HG03460 (cell line): Measurements from ENCODE around the gene TPST1.

Source experiments
- ATAC-seq: cut with Tn5 transposase; IDR thresholded peaks from one replicate; pipeline ENCODE4 v1.9.1; 2021; ENCODE audit not compliant: unreplicated experiment

The TPST1 gene

DNA sequence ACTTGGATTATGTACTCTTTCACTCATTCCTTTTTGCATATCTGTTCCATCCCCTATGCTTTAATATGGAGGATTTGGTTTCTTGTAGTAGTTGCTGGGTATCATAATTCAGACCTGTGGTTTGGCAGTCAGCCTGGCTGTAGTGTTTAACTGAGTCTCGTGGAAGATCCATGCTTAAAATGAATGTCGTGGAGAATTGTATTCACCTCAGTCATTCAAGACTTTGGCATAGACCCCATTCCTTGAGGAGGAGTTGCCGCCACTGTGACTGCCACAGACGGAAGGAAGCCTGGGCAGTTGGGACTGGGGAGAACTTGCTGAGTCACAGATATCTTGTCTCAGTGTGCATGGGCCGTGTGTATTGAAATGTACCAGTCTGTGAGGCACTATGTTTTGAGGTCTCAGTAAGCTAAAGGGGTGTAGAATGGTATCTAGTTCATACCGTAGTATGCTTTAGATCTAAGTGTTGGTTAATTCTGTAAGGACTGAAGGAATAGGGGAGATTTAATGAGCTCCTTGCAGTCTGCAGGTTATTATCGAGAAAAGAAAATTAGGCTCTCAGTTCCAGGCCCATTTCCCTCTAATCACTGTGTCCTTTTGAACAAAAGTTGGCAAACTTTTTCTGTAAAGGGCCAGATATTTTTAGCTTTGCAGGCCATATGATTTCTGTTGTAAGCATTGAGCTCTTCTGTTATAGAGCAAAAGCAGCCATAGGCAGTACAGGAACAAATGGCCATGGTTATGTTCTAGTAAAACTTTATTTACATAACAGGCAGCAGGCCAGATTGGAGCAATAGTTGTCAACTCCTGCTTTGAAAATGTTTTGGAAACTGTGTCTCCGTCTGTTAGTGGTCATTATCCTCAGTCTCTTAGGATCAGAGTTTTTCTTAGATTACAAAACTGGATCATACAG lies 76.8 kb downstream of the TPST1 start:
- no peak for ATAC-seq

DNA sequence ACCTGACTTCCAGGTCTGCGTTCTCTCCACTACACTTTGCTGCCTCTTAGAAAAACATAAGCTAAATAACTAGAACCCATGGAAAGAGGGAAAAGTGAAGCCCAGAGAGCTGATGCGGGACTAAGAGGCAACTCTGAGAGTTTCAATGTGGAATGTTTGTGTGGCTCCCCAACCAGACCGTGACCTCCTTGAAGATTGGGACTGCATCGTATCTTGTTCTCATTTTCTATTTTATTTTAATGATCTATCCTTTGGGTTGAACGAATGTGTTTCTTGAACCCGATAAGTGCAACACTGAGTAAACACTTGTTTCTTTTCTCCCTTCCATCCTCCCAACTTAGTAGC lies 77.4 kb downstream of the TPST1 start:
- no peak for ATAC-seq

DNA sequence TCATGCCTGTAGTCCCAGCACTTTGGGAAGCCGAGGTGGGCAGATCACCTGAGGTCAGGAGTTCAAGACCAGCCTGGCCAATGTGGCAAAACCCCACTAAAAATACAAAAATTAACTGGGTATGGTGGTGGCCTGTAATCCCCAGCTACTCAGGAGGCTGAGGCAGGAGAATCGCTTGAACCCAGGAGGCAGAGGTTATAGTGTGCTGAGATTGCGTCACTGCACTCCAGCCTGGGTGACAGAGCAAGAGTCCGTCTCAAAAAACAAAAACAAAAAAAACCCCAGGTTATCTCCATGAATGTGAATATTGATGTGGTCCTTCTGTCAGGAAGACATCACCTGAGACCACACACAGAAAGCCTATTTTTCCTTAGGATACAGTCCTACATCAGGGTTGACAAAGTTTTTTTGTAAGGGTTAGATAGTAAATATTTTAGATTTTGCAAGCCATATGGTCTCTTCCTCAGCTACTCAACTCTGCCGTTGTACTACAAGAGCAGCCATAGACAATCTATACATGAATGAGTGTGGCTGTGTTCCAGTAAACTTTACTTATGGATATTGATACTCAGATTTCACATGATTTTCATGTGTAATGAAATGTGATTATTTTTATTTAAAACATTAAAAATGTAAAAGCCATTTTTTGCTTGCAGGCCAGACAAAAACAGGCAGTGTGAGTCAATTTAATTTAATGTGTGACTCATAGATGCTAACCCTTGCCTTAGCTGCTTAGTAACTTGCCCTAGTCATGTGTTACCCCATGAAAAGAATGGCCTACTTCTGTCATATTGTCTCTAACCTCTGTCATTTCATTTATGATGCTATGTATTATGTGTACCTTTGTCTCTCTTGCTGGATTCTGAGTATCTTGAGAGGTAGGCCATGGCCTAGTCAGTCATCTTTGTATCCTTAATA lies 78.1 kb downstream of the TPST1 start:
- no peak for ATAC-seq

DNA sequence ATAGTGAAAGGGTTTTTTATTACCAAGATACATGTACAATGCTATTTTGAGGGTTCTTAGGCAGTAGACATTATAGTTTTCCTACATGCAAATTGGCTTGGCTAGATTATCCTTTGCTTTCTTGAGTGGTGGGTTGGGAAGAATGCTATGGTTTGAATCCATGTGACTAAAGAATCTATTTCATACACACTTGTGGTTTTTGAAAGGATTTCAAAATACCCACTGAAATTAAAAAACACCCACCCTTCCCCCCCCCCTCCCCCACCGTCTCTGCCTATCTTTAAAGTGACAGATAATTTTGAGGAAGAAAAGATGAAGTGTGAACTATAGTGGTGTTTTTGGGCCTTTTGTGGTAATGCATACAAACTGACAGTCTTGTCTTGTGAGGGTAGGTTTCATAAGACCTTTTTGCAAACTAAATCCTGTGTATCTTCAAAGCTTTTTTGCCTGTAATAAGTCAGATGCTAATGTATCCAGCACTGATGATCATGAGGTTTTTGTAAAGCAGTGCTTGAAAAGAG lies 90.9 kb downstream of the TPST1 start:
- ATAC-seq, result no peak

DNA sequence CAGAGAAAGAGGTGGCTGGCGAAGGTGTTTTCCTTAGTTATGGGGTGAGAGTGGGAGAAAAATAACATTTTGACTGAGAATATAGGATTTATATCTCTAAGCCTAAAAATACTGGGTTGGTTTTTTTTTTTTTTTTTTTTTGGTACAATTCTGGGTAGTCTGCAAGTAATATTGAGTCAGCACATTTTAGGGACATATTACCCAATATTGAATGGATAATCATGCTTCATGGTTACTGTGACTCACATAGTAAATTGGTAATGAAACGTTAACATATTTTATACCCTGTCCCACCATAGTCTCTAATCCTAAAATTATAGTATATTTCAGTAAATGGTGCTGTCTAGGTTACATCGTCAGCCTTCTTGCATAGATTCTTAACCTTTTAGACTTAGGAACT lies 91.4 kb downstream of the TPST1 start:
- ATAC-seq, result no peak

DNA sequence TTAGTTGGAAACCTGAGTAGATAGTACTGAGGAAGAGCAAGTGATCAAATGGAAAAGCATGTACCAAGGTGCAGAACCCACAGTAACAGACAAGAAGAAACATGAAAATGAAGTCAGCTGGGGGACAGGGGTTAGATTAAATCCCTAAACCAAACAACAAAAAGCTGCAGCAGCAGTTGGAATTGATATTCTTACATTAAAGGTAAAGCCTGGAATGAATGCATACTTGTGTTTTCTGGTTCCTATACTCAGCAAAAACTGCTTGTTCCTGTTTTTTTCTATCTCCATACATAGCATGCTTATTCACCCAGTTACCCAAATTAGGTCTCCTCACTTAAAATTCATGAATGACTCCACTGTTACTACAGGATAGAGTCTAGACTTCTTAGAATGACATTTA lies 92.4 kb downstream of the TPST1 start:
- ATAC-seq, result no peak

DNA sequence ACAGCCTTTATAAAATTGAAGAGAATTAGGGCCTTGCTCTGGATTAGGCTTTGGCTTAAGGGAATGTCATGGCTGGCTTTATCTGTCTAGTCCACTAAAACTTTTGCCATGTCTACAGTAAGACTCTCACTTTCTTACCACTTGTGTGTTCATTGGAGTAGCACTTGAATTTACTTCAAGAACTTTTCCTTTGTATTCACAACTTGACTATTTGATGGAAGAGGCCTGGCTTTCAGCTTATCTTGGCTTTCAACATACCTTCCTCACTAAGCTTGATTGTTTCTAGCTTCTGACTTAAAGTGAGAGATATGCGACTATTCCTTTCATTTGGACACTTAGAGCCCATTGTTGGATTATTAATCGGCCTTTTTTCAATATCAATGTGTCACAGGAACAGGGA lies 96.1 kb downstream of the TPST1 start:
- ATAC-seq, result no peak

DNA sequence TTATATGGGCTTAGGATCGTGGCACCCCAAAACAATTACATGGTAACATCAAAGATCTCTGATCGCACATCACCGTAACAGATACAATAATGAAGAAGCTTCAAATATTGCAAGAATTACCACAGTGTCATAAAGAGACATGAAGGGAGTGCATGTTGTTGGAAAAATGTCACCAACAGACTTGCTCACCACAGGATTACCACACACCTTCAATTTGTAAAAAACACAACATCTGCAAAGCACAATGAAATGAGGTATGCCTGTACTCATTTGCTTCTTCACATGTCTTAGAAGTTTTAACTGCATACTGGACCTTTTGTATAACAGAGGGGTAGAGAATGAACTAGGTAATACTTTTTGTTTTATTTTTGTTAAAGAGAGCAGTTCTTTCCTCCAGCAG lies 96.6 kb downstream of the TPST1 start:
- ATAC-seq, result no peak

DNA sequence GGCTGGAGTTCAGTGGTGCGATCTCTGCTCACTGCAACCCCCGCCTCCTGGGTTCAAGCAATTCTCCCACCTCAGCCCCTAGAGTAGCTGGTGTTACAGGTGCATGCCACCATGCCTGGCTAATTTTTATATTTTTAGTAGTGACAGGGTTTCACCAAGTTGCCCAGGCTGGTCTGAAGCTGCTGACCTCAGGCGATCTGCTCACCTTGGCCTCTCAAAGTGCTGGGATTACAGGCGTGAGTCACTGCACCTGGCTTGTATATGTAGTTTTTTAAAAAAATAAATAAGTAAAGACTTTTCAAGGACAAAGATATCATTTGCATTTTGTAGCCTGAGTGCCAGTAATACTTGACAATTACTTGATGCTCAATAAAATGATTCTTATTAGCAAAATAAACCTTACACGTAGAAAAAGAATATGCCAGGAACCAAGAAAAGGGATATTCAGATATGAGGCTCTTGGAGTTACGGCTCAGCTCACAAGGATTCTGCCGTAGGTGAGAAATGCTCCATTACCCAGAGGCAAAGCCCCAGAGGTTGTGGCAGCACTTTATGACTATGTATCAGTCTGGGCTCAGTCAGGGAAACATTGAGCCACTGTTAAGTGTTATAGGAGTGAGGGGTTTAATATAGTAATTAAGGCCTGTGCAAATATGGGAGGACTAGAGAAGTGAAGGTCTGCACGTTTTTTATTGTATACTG lies 98.5 kb downstream of the TPST1 start:
- ATAC-seq, result no peak

DNA sequence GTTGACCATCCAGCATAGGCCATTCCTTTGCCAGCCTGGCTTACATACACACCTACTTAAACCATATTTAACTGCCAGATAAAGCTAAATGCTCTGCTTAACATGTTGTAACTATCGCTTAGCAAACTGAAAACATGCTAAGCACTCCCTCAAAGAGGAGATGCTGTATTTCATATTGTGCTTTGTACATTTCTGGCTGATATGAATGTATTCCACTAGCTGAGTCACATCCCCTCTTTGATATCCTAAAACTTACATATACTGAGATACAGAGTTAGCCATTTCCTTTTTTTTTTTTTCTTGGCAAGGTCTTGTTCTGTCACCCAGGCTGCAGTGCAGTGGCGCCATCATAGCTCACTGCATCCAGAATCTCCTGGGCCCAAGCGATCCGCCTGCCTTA lies 99.4 kb downstream of the TPST1 start:
- ATAC-seq, result no peak

DNA sequence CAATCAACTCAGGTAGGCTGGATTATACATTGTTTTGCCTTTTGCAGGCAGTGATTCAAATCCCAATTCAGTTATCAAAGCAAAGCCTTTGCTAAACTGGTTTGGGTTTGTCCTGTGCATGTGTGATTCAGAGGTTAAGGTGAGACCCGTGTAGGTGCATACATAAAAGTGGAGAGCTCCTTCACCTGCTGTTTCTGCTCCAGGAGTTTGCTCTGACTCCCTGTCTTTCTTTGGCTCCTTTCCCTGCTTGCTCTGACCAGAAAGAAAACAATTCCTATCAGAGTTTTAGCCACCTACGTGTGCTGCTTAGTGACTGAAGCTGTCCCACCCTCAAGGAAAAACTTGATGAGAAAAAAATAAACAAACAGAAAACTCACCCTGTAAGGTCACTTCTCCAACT lies 101.1 kb downstream of the TPST1 start:
- no peak for ATAC-seq

DNA sequence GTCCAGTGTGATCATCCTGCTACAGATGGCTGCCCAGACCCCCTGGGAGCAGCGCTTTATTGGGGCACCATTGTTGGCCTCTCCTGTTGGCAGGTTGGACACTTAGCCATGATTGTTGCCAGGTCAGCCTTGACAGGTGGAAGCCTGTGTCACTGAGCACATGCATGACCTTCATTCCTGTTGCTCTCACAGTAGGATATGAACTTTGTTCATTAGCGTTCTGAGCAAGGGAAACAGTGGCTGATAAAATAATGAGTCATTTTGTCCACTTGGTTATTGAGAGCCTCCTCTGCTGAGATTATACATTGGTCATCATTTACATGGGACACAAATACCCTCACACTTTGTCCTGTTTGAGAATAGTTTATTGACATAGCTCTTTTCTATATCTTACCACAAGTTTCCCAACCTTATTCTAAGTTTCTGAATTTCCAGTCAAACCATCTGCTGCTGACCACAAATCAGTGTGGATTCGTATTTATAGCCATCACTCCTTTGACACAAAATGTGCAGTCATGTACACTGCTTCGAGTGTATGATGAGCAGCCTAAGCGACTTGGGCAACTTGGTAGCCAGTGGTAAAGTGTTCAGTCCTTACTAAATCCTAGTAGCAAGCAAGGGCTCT lies 102.6 kb downstream of the TPST1 start:
- ATAC-seq, result no peak

DNA sequence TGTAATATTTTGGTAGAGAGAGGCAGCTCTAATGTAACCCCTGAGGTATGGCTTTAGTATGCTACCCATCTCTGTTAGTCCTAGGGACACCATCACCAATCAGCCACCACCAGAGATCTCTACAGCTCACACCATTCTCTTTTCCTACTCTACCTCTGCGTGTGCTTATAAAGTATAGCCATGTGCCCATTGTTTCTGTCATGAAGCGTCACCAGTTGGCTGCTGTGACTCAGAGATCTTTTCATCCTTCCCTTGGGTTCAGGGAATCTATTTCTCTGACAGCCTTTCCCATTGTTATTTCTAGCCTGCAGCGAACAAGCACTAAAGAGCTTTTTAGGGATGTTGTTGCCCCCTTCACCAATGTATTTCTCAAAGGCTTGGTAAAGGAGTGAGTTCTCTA lies 103.3 kb downstream of the TPST1 start:
- no peak for ATAC-seq

DNA sequence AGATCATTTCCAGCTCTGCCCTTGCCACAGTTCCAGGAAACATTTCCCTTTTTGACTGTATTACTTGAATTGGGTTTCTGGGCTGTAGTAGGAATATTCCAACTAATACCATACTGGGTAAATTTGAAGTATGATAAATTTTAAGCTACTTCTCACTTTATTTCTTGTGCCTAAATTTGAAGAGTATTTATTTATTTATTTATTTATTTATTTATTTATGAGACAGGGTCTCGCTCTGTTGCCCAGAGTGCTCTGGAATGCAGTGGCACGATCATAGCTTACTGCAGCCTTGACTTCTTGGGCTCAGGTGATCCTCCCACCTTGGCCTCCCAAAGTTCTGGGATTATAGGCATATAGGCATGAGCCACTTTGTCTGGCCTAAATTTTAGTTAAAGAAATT lies 105.5 kb downstream of the TPST1 start:
- no peak for ATAC-seq

DNA sequence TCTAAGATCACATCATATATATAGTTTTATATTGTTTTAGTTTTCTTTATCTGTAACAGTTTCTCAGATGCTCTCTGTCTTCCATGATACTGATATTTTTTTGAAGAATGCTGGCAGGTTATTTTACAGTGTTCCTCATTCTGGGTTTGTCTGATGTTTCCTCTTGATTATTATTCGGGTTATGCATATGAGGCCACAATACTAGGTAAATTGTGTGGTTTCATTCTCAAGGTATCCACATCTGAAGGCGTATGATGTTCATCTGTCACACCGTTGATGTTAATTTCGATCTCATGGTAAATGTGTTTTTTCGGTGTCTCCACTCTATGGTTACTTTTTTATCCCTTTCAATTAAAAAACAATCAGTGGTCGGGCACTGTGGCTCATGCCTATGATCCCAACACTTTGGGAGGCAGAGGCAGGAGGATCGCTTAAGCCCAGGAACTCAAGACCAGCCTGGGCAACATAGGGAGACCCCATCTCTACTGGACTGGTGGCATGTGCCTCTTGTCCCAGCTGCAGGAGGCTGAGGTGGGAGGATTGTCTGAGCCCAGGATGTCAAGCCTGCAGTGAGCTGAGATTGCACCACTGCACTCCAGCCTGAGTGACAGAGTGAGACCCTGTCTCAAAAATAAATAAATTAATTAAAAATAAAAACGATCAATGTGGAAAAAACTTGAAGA lies 108.9 kb downstream of the TPST1 start:
- ATAC-seq, result no peak

DNA sequence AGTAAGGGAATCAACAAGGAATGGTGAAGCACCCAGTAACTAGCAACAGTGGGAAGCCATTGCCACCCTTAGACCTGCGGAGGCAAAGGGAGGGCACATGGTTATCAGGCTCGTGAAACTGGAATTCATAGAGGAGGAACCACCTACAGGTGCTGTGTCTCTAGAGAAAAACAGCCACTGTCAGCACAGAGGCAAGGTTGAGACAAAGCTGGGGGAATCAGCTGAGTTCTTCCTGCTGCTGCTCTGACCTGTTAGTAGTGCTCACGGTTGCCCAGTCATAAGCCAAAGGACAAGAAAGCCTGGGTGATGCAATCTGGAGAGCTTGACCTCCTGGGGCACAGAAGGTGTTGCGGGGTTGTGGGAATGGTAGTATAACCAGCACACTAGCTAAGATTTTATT lies 110.1 kb downstream of the TPST1 start:
- no peak for ATAC-seq

DNA sequence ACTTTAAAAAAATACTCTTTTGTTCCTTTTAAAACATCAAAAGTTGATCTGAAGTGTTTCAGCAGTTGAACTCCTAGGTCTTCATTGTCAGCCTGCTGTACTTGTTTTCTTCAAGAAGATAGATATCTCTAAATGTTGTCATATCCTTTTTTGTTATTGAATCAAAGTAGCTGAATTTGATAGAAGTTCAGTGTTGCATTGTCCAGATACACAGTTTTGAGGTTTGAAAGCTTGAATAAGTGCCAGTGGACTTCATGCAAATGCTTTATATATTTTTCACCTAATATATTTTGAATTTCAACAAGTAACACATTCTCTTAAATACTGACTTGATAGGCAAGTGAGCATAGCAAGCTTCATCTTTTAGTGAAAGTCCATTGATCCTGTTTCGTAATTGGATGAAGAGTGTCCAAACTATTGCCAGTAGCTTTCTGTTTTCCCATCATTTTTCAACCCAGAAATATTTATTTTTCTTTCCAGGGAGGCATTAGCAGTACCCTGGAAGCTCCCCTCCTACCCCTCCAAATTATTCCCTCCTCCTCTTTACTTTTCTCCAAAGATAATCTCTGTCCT lies 114.4 kb downstream of the TPST1 start:
- no peak for ATAC-seq

DNA sequence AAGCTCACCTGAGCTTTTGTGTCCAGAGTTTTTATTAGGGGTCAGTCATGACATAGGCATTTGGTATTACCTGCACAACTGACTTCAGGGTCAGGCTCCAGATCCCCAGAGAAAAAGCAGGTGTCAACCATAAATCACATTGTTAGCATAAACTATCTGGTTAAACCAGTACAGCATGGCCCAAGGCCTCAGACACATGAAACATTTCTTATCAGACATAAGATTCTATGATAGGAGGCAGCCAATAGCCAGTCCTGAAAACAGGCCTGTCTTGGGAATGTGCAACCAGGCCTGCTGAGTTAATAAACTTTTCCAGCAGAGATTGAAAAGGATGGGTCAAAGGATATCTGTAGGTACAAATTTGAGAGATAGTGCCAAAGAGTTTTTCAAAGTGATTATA lies 116.1 kb downstream of the TPST1 start:
- ATAC-seq, result no peak

DNA sequence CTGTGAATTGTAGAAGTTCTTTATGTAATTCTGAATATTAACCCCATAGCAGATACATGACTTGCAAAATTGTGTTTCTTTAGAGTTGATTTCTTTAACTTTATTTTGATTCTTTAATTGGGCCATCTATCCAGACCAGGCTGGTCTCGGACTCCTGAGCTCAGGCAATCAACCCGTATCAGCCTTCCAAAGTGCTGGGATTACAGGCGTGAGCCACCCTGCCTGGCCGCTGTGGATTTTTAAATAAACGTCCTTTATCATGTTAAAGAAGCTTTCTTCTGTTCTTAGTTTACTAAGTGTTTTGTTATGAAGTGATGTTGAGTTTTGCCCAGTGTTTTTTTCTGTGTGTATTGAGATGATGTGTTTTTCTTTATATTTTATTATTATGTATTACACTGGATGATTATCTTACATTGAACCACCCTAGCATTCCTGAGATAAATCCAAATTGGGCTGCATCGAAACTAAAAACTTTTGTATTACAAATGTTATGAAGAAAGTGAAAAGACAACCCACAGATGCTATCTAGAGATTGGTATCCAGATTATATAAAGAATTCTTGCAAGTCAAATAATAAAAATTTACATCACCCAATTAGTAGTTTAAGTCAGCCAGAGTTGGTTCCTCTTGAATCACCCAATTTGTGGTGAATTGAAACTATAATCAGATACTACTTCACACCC lies 118.1 kb downstream of the TPST1 start:
- ATAC-seq, result no peak
